PC-3 (cell line): Measurements from ENCODE around the gene MRPL37.

ENCODE experiments used
- CTCF ChIP-seq: fragments of 300-600 bp; sonication (generic); conservative IDR thresholded peaks from 2 replicates; pipeline ENCODE4 v1.5.1; 2017; ENCODE audit warnings: antibody characterized with exemption, low read depth, mild to moderate bottlenecking, low read length
- EZH2 ChIP-seq: fragments of 300-600 bp; sonication (generic); IDR thresholded peaks from one replicate; pipeline ENCODE4 v1.6.1; 2017; ENCODE audit warnings: antibody characterized with exemption, mild to moderate bottlenecking, low read length; ENCODE audit not compliant: unreplicated experiment
- EZH2phosphoT487 ChIP-seq: fragments of 300-600 bp; sonication (generic); IDR thresholded peaks from 2 replicates; pipeline ENCODE4 v1.6.1; 2018; ENCODE audit warnings: mild to moderate bottlenecking, antibody characterized with exemption, low read length, borderline replicate concordance

- TF ChIP-seq CTCF (no peak), EZH2phosphoT487 (no peak), EZH2 (no peak)
These were observed 50.7 kb downstream of the MRPL37 start for GRCh38 chr1:54250670-54251069.
